Mesendoderm (in vitro differentiated cells): ENCODE data around the gene ZNF846.
A peak's percentile ranks its signal among the peaks of the same experiment; 100 is the strongest.
"Not testable (repeated sequence)": the region's sequence is repeated elsewhere in the genome, so short reads cannot be mapped to it uniquely, and the experiment has no call there.

Experiments
- DNase-seq: peaks from one replicate; pipeline ENCODE4 v3.0.0; 2013
- H2AK5ac ChIP-seq: 2 replicates; pipeline ENCODE4 v1.6.1; 2013; ENCODE audit warnings: low read length, inconsistent platforms
- H2BK120ac ChIP-seq: 2 replicates; pipeline ENCODE4 v1.6.1; 2013; ENCODE audit warnings: low read depth, mild to moderate bottlenecking, low read length, moderate library complexity, mixed read lengths
- H2BK15ac ChIP-seq: replicated peaks from 2 replicates; pipeline ENCODE4 v1.6.1; 2013; ENCODE audit warnings: low read depth, mild to moderate bottlenecking, moderate library complexity
- H2BK5ac ChIP-seq: 2 replicates; pipeline ENCODE4 v1.6.1; 2013; ENCODE audit warnings: low read length, inconsistent platforms
- H3K18ac ChIP-seq: 2 replicates; pipeline ENCODE4 v1.6.1; 2013; ENCODE audit warnings: mild to moderate bottlenecking, low read length, mixed read lengths
- H3K23ac ChIP-seq: one replicate; pipeline ENCODE4 v1.6.1; 2013; ENCODE audit warnings: low read length
- H3K27ac ChIP-seq: 2 replicates; pipeline ENCODE4 v1.5.1; 2013; ENCODE audit warnings: low read depth, mild to moderate bottlenecking, inconsistent platforms, low read length, moderate library complexity
- H3K27me3 ChIP-seq: 2 replicates; pipeline ENCODE4 v1.6.1; 2013; ENCODE audit warnings: low read length, control low read depth, mild to moderate bottlenecking, inconsistent platforms; ENCODE audit not compliant: insufficient read depth, poor library complexity
- H3K36me3 ChIP-seq: 2 replicates; pipeline ENCODE4 v1.6.1; 2013; ENCODE audit warnings: low read length, inconsistent platforms; ENCODE audit not compliant: control insufficient read depth, insufficient read depth
- H3K4ac ChIP-seq: one replicate; pipeline ENCODE4 v1.6.1; 2013; ENCODE audit warnings: low read depth, mild to moderate bottlenecking, low read length, moderate library complexity
- H3K4me1 ChIP-seq: 2 replicates; pipeline ENCODE4 v1.6.1; 2013; ENCODE audit warnings: low read depth, low read length, inconsistent platforms; ENCODE audit not compliant: control insufficient read depth
- H3K4me2 ChIP-seq: 2 replicates; pipeline ENCODE4 v1.6.1; 2013; ENCODE audit warnings: low read length
- H3K4me3 ChIP-seq: 2 replicates; pipeline ENCODE4 v1.5.1; 2013; ENCODE audit warnings: mild to moderate bottlenecking, low read length
- H3K56ac ChIP-seq: one replicate; pipeline ENCODE4 v1.6.1; 2013; ENCODE audit warnings: low read length
- H3K79me1 ChIP-seq: 2 replicates; pipeline ENCODE4 v1.6.1; 2013; ENCODE audit warnings: low read length, inconsistent platforms
- H3K79me2 ChIP-seq: 2 replicates; pipeline ENCODE4 v1.6.1; 2013; ENCODE audit warnings: mild to moderate bottlenecking, low read length; ENCODE audit not compliant: control insufficient read depth, insufficient read depth
- H3K9ac ChIP-seq: 2 replicates; pipeline ENCODE4 v1.6.1; 2013; ENCODE audit warnings: low read length, inconsistent platforms
- H4K5ac ChIP-seq: one replicate; pipeline ENCODE4 v1.6.1; 2013; ENCODE audit warnings: low read length
- H4K8ac ChIP-seq: one replicate; pipeline ENCODE4 v1.6.1; 2013; ENCODE audit warnings: low read depth, mild to moderate bottlenecking, control low read depth, low read length, moderate library complexity
- WGBS: extraction: QIAGEN DNeasy Blood & Tissue Kit; methylation state at CpG from one replicate; pipeline ENCODE4 v1.1.7; 2013; ENCODE audit warnings: low lambda C conversion rate, missing lambda C conversion rate; ENCODE audit not compliant: insufficient coverage; ENCODE audit errors: extremely low coverage; 5-methylcytosine and 5-hydroxymethylcytosine counted together

The ZNF846 gene

DNA sequence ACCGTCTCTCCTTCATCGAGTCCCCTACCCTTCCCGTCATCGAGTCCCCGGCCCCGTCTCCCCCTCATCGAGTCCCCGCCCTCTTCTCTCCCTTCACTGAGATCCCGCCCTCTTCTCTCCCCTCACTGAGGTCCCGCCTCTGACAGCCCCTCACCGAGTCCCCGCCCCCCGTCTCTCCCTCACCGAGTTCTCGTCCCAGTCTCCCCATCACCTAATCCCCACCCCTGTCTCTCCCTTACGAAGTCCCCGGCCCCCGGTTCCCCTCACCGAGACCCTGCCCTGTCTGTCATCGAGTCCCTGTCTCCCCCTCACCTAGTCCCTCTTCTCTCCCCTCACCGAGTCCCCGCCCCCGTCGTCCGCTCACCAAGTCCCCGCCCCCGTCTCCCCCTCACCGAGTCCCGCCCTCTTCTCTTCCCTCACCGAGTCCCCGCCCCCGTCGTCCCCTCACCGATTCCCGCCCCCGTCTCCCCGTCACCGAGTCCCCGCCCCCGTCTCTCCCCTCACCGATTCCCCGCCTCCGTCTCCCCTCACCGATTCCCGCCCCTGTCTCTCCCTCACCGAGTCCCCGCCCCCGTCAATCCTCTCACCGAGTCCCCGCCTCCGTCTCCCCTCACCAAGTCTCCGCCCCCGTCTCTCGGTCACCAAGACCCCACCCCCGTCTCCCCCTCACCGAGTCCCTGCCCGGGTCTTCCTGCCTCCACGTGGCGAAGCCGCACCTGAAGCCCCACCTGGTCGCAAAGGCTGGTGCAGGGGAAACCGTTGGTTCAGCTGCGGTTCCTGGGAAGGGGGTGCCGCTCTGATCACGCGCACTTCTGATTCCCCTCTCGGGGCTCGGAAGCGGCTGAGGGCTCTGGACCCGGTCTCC lies 23.9 kb upstream of the ZNF846 start:
- Histone ChIP-seq H4K5ac (no peak overlapping the region), H2BK15ac (no peak overlapping the region), H3K18ac (peak overlapping the region; percentile 97), H3K36me3 (no peaks in the 10 kb centered on the region), H3K4me1 (peaks cover 1% of the 10 kb centered on the region), H2BK5ac (peak overlapping the region; percentile 67), H3K27ac (peak overlapping the region; percentile 87), H3K79me2 (no peaks in the 10 kb centered on the region), H3K23ac (peak overlapping the region; percentile 94), H3K4me3 (peak overlapping the region; percentile 68), H3K79me1 (no peaks in the 10 kb centered on the region), H3K4ac (peak overlapping the region; percentile 98), H4K8ac (no peak overlapping the region), H3K4me2 (peak overlapping the region; percentile 80), H3K56ac (peak overlapping the region; percentile 95), H2BK120ac (peak overlapping the region; percentile 89), H3K27me3 (no peaks in the 10 kb centered on the region), H3K9ac (peak overlapping the region; percentile 85), H2AK5ac (no peak overlapping the region)
- DNase-seq, result peak; percentile 98
- WGBS, result no CpG with 5 or more reads among the region's 70 CpGs

DNA sequence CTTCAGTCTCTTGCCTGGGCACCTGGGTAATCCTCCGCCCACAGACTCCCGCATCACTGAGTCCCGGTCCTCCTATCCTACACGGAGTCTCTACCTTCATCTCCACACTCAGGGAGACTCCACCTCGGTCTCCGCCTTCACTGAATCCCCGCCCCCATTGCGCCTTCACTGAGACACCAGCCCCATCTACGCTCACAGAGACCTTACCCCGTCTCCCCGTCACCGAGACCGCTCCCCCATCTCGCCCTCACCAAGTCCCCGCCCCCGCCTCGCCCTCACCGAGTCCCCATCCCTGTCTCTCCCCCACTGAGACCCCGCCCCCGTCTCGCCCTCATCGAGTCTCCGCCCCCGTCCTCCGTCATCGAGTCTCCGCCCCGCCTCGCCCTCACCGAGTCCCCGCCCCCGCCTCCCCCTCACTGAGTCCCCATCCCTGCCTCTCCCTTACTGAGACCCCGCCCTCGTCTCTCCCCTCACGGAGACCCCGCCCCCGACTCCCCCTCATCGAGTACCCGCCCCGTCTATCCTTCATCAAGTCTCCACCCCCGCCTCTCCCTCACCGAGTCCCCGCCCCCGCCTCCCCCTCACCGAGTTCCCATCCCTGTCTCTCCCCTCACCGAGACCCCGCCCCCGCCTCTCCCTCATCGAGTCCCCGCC lies 23.1 kb upstream of the ZNF846 start:
- Histone ChIP-seq H4K5ac (no peak overlapping the region), H3K4me1 (peaks cover 1% of the 10 kb centered on the region), H2BK5ac (no peak overlapping the region), H3K79me1 (no peaks in the 10 kb centered on the region), H4K8ac (no peak overlapping the region), H2BK15ac (no peak overlapping the region), H3K4me2 (no peak overlapping the region), H3K27me3 (no peaks in the 10 kb centered on the region), H3K4ac (no peak overlapping the region), H3K9ac (peak overlapping the region; percentile 72), H3K27ac (peak overlapping the region; percentile 55), H3K36me3 (no peaks in the 10 kb centered on the region), H2AK5ac (no peak overlapping the region), H3K18ac (peak overlapping the region; percentile 90), H3K23ac (no peak overlapping the region), H3K79me2 (no peaks in the 10 kb centered on the region), H3K4me3 (peak overlapping the region; percentile 68), H2BK120ac (no peak overlapping the region), H3K56ac (peak overlapping the region; percentile 92)
- WGBS, result no CpG with 5 or more reads among the region's 50 CpGs
- DNase-seq, result peak; percentile 98

GRCh38 chr19:9791073-9791367 lies 22.5 kb upstream of the ZNF846 start:
- not testable (repeated sequence) for H3K36me3 ChIP-seq, H3K18ac ChIP-seq, H3K27ac ChIP-seq, H3K56ac ChIP-seq, H3K27me3 ChIP-seq, H3K4me1 ChIP-seq, H4K5ac ChIP-seq, H3K9ac ChIP-seq, H4K8ac ChIP-seq, H3K4me2 ChIP-seq, H3K4ac ChIP-seq, H2AK5ac ChIP-seq, H3K23ac ChIP-seq, H2BK5ac ChIP-seq, DNase-seq, H3K4me3 ChIP-seq, H3K79me1 ChIP-seq, H3K79me2 ChIP-seq, H2BK15ac ChIP-seq, H2BK120ac ChIP-seq
- no CpG with 5 or more reads among the region's 6 CpGs for WGBS

GRCh38 chr19:9789579-9789978 lies 21.0 kb upstream of the ZNF846 start:
- H4K5ac ChIP-seq, H3K36me3 ChIP-seq, H4K8ac ChIP-seq, H3K27ac ChIP-seq, H2BK120ac ChIP-seq, H3K4ac ChIP-seq, H3K79me2 ChIP-seq, H3K9ac ChIP-seq, H3K27me3 ChIP-seq, H2BK15ac ChIP-seq, H3K4me2 ChIP-seq, H3K23ac ChIP-seq, H3K79me1 ChIP-seq, H3K4me3 ChIP-seq, H2AK5ac ChIP-seq, H3K18ac ChIP-seq, H3K4me1 ChIP-seq, H2BK5ac ChIP-seq: not testable (repeated sequence)
- peak; percentile 72 for DNase-seq
- WGBS, result no CpG with 5 or more reads among the region's 5 CpGs
- peak overlapping the region; percentile 52 for H3K56ac ChIP-seq

GRCh38 chr19:9789066-9789465 lies 20.5 kb upstream of the ZNF846 start:
- peak; percentile 41 for DNase-seq
- Histone ChIP-seq H3K4me3 (no peak overlapping the region), H3K27ac (no peak overlapping the region)

More at GRCh38 chr19:9789066-9789465, 20.5 kb upstream of the ZNF846 start:
- Histone ChIP-seq H2BK15ac (no peak overlapping the region), H3K79me1 (no peaks in the 10 kb centered on the region), H4K8ac (no peak overlapping the region), H3K4me2 (no peak overlapping the region), H3K4ac (no peak overlapping the region), H3K18ac (no peak overlapping the region), H3K23ac (no peak overlapping the region), H2BK5ac (no peak overlapping the region), H3K27me3 (no peaks in the 10 kb centered on the region), H3K4me1 (peaks cover 2% of the 10 kb centered on the region), H2BK120ac (no peak overlapping the region), H4K5ac (no peak overlapping the region), H3K36me3 (no peaks in the 10 kb centered on the region), H3K79me2 (no peaks in the 10 kb centered on the region), H2AK5ac (no peak overlapping the region), H3K56ac (no peak overlapping the region), H3K9ac (no peak overlapping the region)
- WGBS, result no CpG with 5 or more reads among the region's 11 CpGs
